Neural cell (in vitro differentiated cells): ENCODE data around the gene CHCHD5. TPM values are rescaled to one million over a fixed set of nuclear protein-coding genes. Genes with fewer than 3 reads are reported as not detected.

Experiments
- H2AFZ ChIP-seq: fragments of 200-600, 300-800 bp; sonication (generic), shearing (Covaris generic); 2 replicates; pipeline ENCODE4 v1.6.0; 2014; ENCODE audit warnings: low read depth, mild to moderate bottlenecking, antibody characterized with exemption, low read length, moderate library complexity
- H3F3A ChIP-seq: fragments of 200-600 bp; shearing (Covaris generic); 2 replicates; pipeline ENCODE4 v1.6.1; 2016; ENCODE audit warnings: mild to moderate bottlenecking, moderate library complexity, mixed read lengths, antibody characterized with exemption, low read length; ENCODE audit not compliant: insufficient read depth, poor library complexity, severe bottlenecking
- H3K27ac ChIP-seq: fragments of 200-600, 300-800 bp; sonication (generic), shearing (Covaris generic); 2 replicates; pipeline ENCODE4 v1.5.1; 2014; ENCODE audit warnings: mild to moderate bottlenecking, low read length, moderate library complexity
- H3K27me3 ChIP-seq: fragments of 300-800, 200-600 bp; sonication (generic), shearing (Covaris generic); 2 replicates; pipeline ENCODE4 v1.6.0; 2014; ENCODE audit warnings: mild to moderate bottlenecking, low read depth, low read length, moderate library complexity; ENCODE audit not compliant: insufficient read depth
- H3K36me3 ChIP-seq: fragments of 300-800, 200-600 bp; sonication (generic), shearing (Covaris generic); 2 replicates; pipeline ENCODE4 v1.5.1; 2014; ENCODE audit warnings: mild to moderate bottlenecking, antibody characterized with exemption, low read length, moderate library complexity; ENCODE audit not compliant: insufficient read depth
- H3K4me2 ChIP-seq: fragments of 300-800, 200-600 bp; sonication (generic), shearing (Covaris generic); 2 replicates; pipeline ENCODE4 v1.6.0; 2014; ENCODE audit warnings: mild to moderate bottlenecking, low read length
- H3K4me3 ChIP-seq: fragments of 300-800, 200-600 bp; sonication (generic), shearing (Covaris generic); 2 replicates; pipeline ENCODE4 v1.5.1; 2014; ENCODE audit warnings: mild to moderate bottlenecking, low read length, moderate library complexity
- H3K79me2 ChIP-seq: fragments of 200-600 bp; shearing (Covaris generic); replicated peaks from 2 replicates; pipeline ENCODE4 v1.6.0; 2014; ENCODE audit warnings: mild to moderate bottlenecking, low read length, moderate library complexity; ENCODE audit not compliant: insufficient read depth
- H3K9ac ChIP-seq: fragments of 300-800, 200-600 bp; sonication (generic), shearing (Covaris generic); 2 replicates; pipeline ENCODE4 v1.6.1; 2016; ENCODE audit warnings: mild to moderate bottlenecking, low read length, mixed read lengths
- H3K9me2 ChIP-seq: fragments of 200-600 bp; shearing (Covaris generic); 2 replicates; pipeline ENCODE4 v1.6.1; 2016; ENCODE audit warnings: mild to moderate bottlenecking, low read length, mixed read lengths; ENCODE audit not compliant: insufficient read depth
- H3K9me3 ChIP-seq: fragments of 200-600, 300-800 bp; sonication (generic), shearing (Covaris generic); 2 replicates; pipeline ENCODE4 v1.6.1; 2016; ENCODE audit warnings: mild to moderate bottlenecking, mixed run types, low read length, moderate library complexity, mixed read lengths
- H4K20me1 ChIP-seq: fragments of 200-600 bp; shearing (Covaris generic); 2 replicates; pipeline ENCODE4 v1.6.1; 2016; ENCODE audit warnings: mild to moderate bottlenecking, mixed run types; ENCODE audit not compliant: insufficient read depth
- CTCF ChIP-seq: fragments of 450-650 bp; IDR thresholded peaks from 2 replicates; pipeline ENCODE4 v1.5.1; 2014; ENCODE audit warnings: antibody characterized with exemption, mild to moderate bottlenecking, moderate library complexity; ENCODE audit not compliant: poor library complexity, severe bottlenecking
- EP300 ChIP-seq: fragments of 450-650 bp; conservative IDR thresholded peaks from 2 replicates; pipeline ENCODE4 v1.6.1; 2014; ENCODE audit warnings: antibody characterized with exemption, mild to moderate bottlenecking, moderate library complexity; ENCODE audit not compliant: poor library complexity, severe bottlenecking
- EZH2 ChIP-seq: fragments of 200-600, 300-800 bp; shearing (Covaris generic), sonication (generic); IDR thresholded peaks from 2 replicates; pipeline ENCODE4 v1.6.1; 2014; ENCODE audit warnings: antibody characterized with exemption, low read length, borderline replicate concordance, mild to moderate bottlenecking; ENCODE audit not compliant: insufficient read depth, poor library complexity, severe bottlenecking
- MXI1 ChIP-seq: fragments of 450-650 bp; conservative IDR thresholded peaks from 2 replicates; pipeline ENCODE4 v1.6.1; 2014; ENCODE audit warnings: antibody characterized with exemption, mild to moderate bottlenecking; ENCODE audit not compliant: poor library complexity, severe bottlenecking
- POLR2AphosphoS5 ChIP-seq: IDR thresholded peaks from 2 replicates; pipeline ENCODE4 v1.6.1; 2012
- RAD21 ChIP-seq: fragments of 450-650 bp; conservative IDR thresholded peaks from 2 replicates; pipeline ENCODE4 v1.6.1; 2014; ENCODE audit warnings: antibody characterized with exemption, mild to moderate bottlenecking, moderate library complexity
- REST ChIP-seq: IDR thresholded peaks from 2 replicates; pipeline ENCODE4 v1.6.1; 2012; ENCODE audit warnings: borderline replicate concordance
- SMC3 ChIP-seq: fragments of 450-650 bp; conservative IDR thresholded peaks from 2 replicates; pipeline ENCODE4 v1.6.1; 2014; ENCODE audit warnings: antibody characterized with exemption, mild to moderate bottlenecking, moderate library complexity; ENCODE audit not compliant: poor library complexity
- TAF1 ChIP-seq: IDR thresholded peaks from 2 replicates; pipeline ENCODE4 v1.6.1; 2012; ENCODE audit warnings: low read depth
- polyA plus RNA-seq: library from polyadenylated mRNA; depleted of rRNA; stranded (reverse); fragments of >200 nt; gene quantifications from 2 replicates; pipeline ENCODE4 v1.2.3, GENCODE V29; 2014

Gene CHCHD5
- polyA plus RNA-seq, 1 donor from 2014 or later: 41.1 TPM

GRCh38 chr2:112583497-112584133 lies 794 bp upstream of the CHCHD5 start:
- H3K36me3 ChIP-seq: no peaks in the 10 kb centered on the region
- H3K4me3 ChIP-seq: peak overlapping the region; percentile 82
- H3K9ac ChIP-seq: peak overlapping the region; percentile 86
- H3K79me2 ChIP-seq: peaks cover 3% of the 10 kb centered on the region
- H3K4me2 ChIP-seq: peak overlapping the region; percentile 74
- no peaks in the 10 kb centered on the region for H3F3A ChIP-seq
- peak overlapping the region; percentile 88 for H2AFZ ChIP-seq
- TF ChIP-seq EZH2: no peak
- no peak for TF ChIP-seq EP300
- no peak for TF ChIP-seq SMC3
- TF ChIP-seq TAF1: no peak
- TF ChIP-seq RAD21: no peak
- TF ChIP-seq CTCF: no peak
- no peak for TF ChIP-seq MXI1
- TF ChIP-seq POLR2AphosphoS5: no peak
- TF ChIP-seq REST: no peak
- no peaks in the 10 kb centered on the region for H3K27me3 ChIP-seq
- no peaks in the 10 kb centered on the region for H3K9me2 ChIP-seq
- H4K20me1 ChIP-seq: no peaks in the 10 kb centered on the region
- peak overlapping the region; percentile 93 for H3K27ac ChIP-seq
- H3K9me3 ChIP-seq: no peaks in the 10 kb centered on the region

GRCh38 chr2:112584891-112585250 lies 462 bp downstream of the CHCHD5 start:
- H3K4me2 ChIP-seq: peak overlapping the region; percentile 93
- no peaks in the 10 kb centered on the region for H3K36me3 ChIP-seq
- no peaks in the 10 kb centered on the region for H3F3A ChIP-seq
- no peaks in the 10 kb centered on the region for H3K27me3 ChIP-seq
- H3K9ac ChIP-seq: peak overlapping the region; percentile 86
- no peaks in the 10 kb centered on the region for H4K20me1 ChIP-seq
- H2AFZ ChIP-seq: peak overlapping the region; percentile 88
- H3K79me2 ChIP-seq: peaks cover 3% of the 10 kb centered on the region
- peak overlapping the region; percentile 82 for H3K4me3 ChIP-seq
- no peaks in the 10 kb centered on the region for H3K9me3 ChIP-seq
- H3K9me2 ChIP-seq: no peaks in the 10 kb centered on the region
- peak overlapping the region; percentile 93 for H3K27ac ChIP-seq
- TF ChIP-seq CTCF: no peak
- no peak for TF ChIP-seq REST
- TF ChIP-seq TAF1: no peak
- no peak for TF ChIP-seq EZH2
- no peak for TF ChIP-seq MXI1
